Measurements from ENCODE around the gene PLA2G5.

GRCh38 chr1:20112279-20113000, 42.4 kb downstream of the PLA2G5 start:
- TF ChIP-seq CTCF (conservative IDR thresholded peaks at IDR 0.05; ENCODE audit: low read length) (no peak), EZH2phosphoT487 (IDR thresholded peaks at IDR 0.05; ENCODE audit: borderline replicate concordance, low read depth, low read length) (no peak)
